Endothelial cell of umbilical vein (primary cell): ENCODE data around the gene ERBB4. TPM values are rescaled to one million over a fixed set of nuclear protein-coding genes. Genes with fewer than 3 reads are reported as not detected.

Experiments used
- BruUV-seq: library from RNA; stranded (reverse); fragments of 400-500 nt; replicated peaks from 2 replicates; lab custom pipeline; 2021; lab: Mats Ljungman, UMichigan
- CTCF ChIA-PET: fragments of 300-600, 350-600 bp; sonication (Branson Sonifier 250); formaldehyde crosslinking; loops from one replicate; lab custom pipeline; 2021; ENCODE audit warnings: antibody characterized with exemption, inconsistent platforms; lab: Charles Lee
- POLR2A ChIA-PET: fragments of 300-600, 350-600 bp; sonication (Branson Sonifier 250); formaldehyde crosslinking; loops from one replicate; lab custom pipeline; 2021; ENCODE audit warnings: antibody characterized with exemption, inconsistent platforms; lab: Charles Lee
- DNase-seq: peaks from one replicate; pipeline ENCODE4 v3.0.0-alpha.2; 2011; ENCODE audit warnings: low read depth, low spot score
- FAIRE-seq: peaks from 2 replicates; lab custom pipeline; 2011; peaks lifted over from hg19 to GRCh38; lab: Jason Lieb, UNC
- H2AFZ ChIP-seq: 2 replicates; pipeline ENCODE4 v1.6.0; 2012; ENCODE audit warnings: low read depth, low read length, control low read depth, inconsistent platforms
- H3K27ac ChIP-seq: 2 replicates; pipeline ENCODE4 v1.5.1; 2011; ENCODE audit warnings: low read depth, mild to moderate bottlenecking, control low read depth, low read length, moderate library complexity; ENCODE audit not compliant: insufficient read depth
- H3K27me3 ChIP-seq, 2 experiments: 2 replicates each; pipeline versions ENCODE4 v1.6.0 to v1.6.1; 2011; ENCODE audit warnings: low read length in 2 of 2, mixed read lengths in 1 of 2; ENCODE audit not compliant: control insufficient read depth in 2 of 2, insufficient read depth in 2 of 2
- H3K36me3 ChIP-seq, 2 experiments: 2 replicates in 1 of 2; 3 replicates in 1 of 2; pipeline ENCODE4 v1.5.1; 2011; ENCODE audit warnings: low read length in 2 of 2, mild to moderate bottlenecking in 1 of 2, moderate library complexity in 1 of 2; ENCODE audit not compliant: control insufficient read depth in 2 of 2, insufficient read depth in 2 of 2; ENCODE audit errors: extremely low read depth in 1 of 2
- H3K4me1 ChIP-seq: 3 replicates; pipeline ENCODE4 v1.5.1; 2011; ENCODE audit warnings: mild to moderate bottlenecking, low read length; ENCODE audit not compliant: control insufficient read depth, insufficient read depth; ENCODE audit errors: extremely low read depth
- H3K4me2 ChIP-seq: 2 replicates; pipeline ENCODE4 v1.6.1; 2011; ENCODE audit warnings: low read length, control low read depth, mixed read lengths; ENCODE audit not compliant: insufficient read depth
- H3K4me3 ChIP-seq, 3 experiments: fragments of 200-600 bp in 1 of 3; sonication (generic), shearing (Covaris generic) in 1 of 3; replicated peaks in 1 of 3; 2 replicates each; pipeline ENCODE4 v1.5.1; 2011 to 2016; ENCODE audit warnings: control low read depth in 3 of 3, low read length in 3 of 3, mild to moderate bottlenecking in 2 of 3, inconsistent platforms in 1 of 3, low read depth in 1 of 3, moderate library complexity in 1 of 3; ENCODE audit not compliant: insufficient read depth in 1 of 3
- H3K79me2 ChIP-seq: 2 replicates; pipeline ENCODE4 v1.6.0; 2012; ENCODE audit warnings: low read length, inconsistent platforms; ENCODE audit not compliant: control insufficient read depth, insufficient read depth
- H3K9ac ChIP-seq: replicated peaks from 2 replicates; pipeline ENCODE3; 2011; ENCODE audit warnings: low read length, control low read depth; ENCODE audit not compliant: insufficient read depth; ENCODE audit errors: extremely low read depth
- H3K9me1 ChIP-seq: replicated peaks from 3 replicates; pipeline ENCODE4 v1.6.0; 2011; ENCODE audit warnings: mild to moderate bottlenecking, low read length; ENCODE audit not compliant: control insufficient read depth, insufficient read depth; ENCODE audit errors: extremely low read depth
- H3K9me3 ChIP-seq: replicated peaks from 2 replicates; pipeline ENCODE4 v1.5.1; 2012; ENCODE audit warnings: low read length, inconsistent platforms; ENCODE audit not compliant: control insufficient read depth, insufficient read depth
- H4K20me1 ChIP-seq: replicated peaks from 2 replicates; pipeline ENCODE3; 2011; ENCODE audit warnings: mild to moderate bottlenecking, low read length; ENCODE audit not compliant: control insufficient read depth, insufficient read depth; ENCODE audit errors: extremely low read depth
- CTCF ChIP-seq, 2 donors: IDR thresholded peaks; 1 replicate in 1 of 2; 2 replicates in 1 of 2; pipeline ENCODE4 v1.5.1; 2011; ENCODE audit warnings: low read length in 2 of 2, mild to moderate bottlenecking in 2 of 2, moderate library complexity in 2 of 2, control low read depth in 1 of 2, inconsistent platforms in 1 of 2, low read depth in 1 of 2; ENCODE audit not compliant: insufficient read depth in 1 of 2; ENCODE audit errors: extremely low read depth in 1 of 2
- EZH2 ChIP-seq: IDR thresholded peaks from 2 replicates; pipeline ENCODE4 v1.6.1; 2012; ENCODE audit warnings: borderline replicate concordance, low read depth, mild to moderate bottlenecking, moderate library complexity, low read length, inconsistent platforms; ENCODE audit not compliant: severe bottlenecking
- FOS ChIP-seq: IDR thresholded peaks from 2 replicates; pipeline ENCODE4 v1.6.1; 2011; ENCODE audit warnings: mild to moderate bottlenecking, low read length, moderate library complexity, borderline replicate concordance; ENCODE audit not compliant: insufficient read depth
- GATA2 ChIP-seq: IDR thresholded peaks from 2 replicates; pipeline ENCODE4 v1.7.0; 2011; ENCODE audit warnings: low read depth, mild to moderate bottlenecking, moderate library complexity, mixed read lengths, low read length; ENCODE audit not compliant: insufficient read length, insufficient read depth
- JUN ChIP-seq: IDR thresholded peaks from 2 replicates; pipeline ENCODE4 v1.6.1; 2011; ENCODE audit warnings: borderline replicate concordance, low read depth; ENCODE audit not compliant: insufficient read length, insufficient read depth
- MAX ChIP-seq: IDR thresholded peaks from 2 replicates; pipeline ENCODE4 v1.6.1; 2011; ENCODE audit not compliant: insufficient read depth, insufficient read length
- MYC ChIP-seq: IDR thresholded peaks from one replicate; pipeline ENCODE4 v1.6.1; 2011; ENCODE audit warnings: mild to moderate bottlenecking, low read depth, low read length
- POLR2A ChIP-seq: IDR thresholded peaks from 2 replicates; pipeline ENCODE4 v1.6.1; 2012; ENCODE audit warnings: low read depth, mild to moderate bottlenecking, control low read depth, low read length
- POLR2AphosphoS5 ChIP-seq: IDR thresholded peaks from 2 replicates; pipeline ENCODE4 v1.6.1; 2012; ENCODE audit warnings: low read depth, mild to moderate bottlenecking, control low read depth, low read length, moderate library complexity; ENCODE audit not compliant: insufficient read depth
- dilution Hi-C: fragments of 300-500 bp; cut with MboI; formaldehyde crosslinking; loops from one replicate; pipeline ENCODE4 v1.15.0; 2019; ENCODE audit warnings: low sequenced_read_pairs; ENCODE audit not compliant: extremely low pct_ligation_motif_present
- intact Hi-C: fragments of 100-400 bp; cut with micrococcal nuclease; formaldehyde crosslinking; loops from one replicate; pipeline ENCODE4 v1.10.0; 2022
- polyA plus RNA-seq, 4 experiments: library from polyadenylated mRNA; depleted of rRNA in 3 of 4; stranded (reverse) in 3 of 4; unstranded in 1 of 4; fragments of >200 nt; gene quantifications; 2 replicates each; pipeline versions ENCODE4 v1.2.1 to v1.2.3, GENCODE V29; 2011 to 2012; ENCODE audit warnings: missing spikeins in 1 of 4
- total RNA-seq: library from RNA; stranded (reverse); gene quantifications from 2 replicates; pipeline ENCODE4 v1.2.3, GENCODE V29; 2021

The ERBB4 gene
- total and polyA plus RNA-seq, 2 donors (not counting 3 experiments of a cell fraction or from before 2014, with no cell fraction given): 0.01 to 0.27 TPM

GRCh38 chr2:211836409-211836808, 702.2 kb downstream of the ERBB4 start:
- Histone ChIP-seq H3K27me3 (no peaks in the 10 kb centered on the region), H3K27ac (no peak overlapping the region), H3K9ac (no peak overlapping the region), H3K36me3 (no peaks in the 10 kb centered on the region), H3K4me2 (no peak overlapping the region), H3K4me1 (no peaks in the 10 kb centered on the region), H3K9me3 (no peaks in the 10 kb centered on the region), H3K9me1 (no peaks in the 10 kb centered on the region), H3K79me2 (no peaks in the 10 kb centered on the region), H4K20me1 (no peaks in the 10 kb centered on the region), H2AFZ (no peak overlapping the region), H3K4me3 (no peak overlapping the region)
- DNase-seq: no peak
- intact Hi-C loops: no loop called here
- no TSS peak for BruUV-seq
- FAIRE-seq: no peak
- dilution Hi-C loops: no loop called here
- ChIA-PET CTCF (no interaction called here), POLR2A (no interaction called here)
- TF ChIP-seq MYC (no peak), GATA2 (no peak), MAX (no peak), FOS (no peak), POLR2AphosphoS5 (no peak), POLR2A (no peak), CTCF (IDR thresholded peaks at IDR 0.05; ENCODE audit: extremely low read depth in 1 of 2, insufficient read depth in 1 of 2, low read depth in 1 of 2, low read length in 2 of 2) (no peak), JUN (no peak), EZH2 (no peak)
